ENCODE results near the gene KLC1.

- TF ChIP-seq POLR2AphosphoS5 (IDR thresholded peaks at IDR 0.05; ENCODE audit: borderline replicate concordance, low read depth, low read length): peak; percentile 37; the same call in 1 of the 2 replicates
- TF ChIP-seq EZH2 (IDR thresholded peaks at IDR 0.05): no peak
- TF ChIP-seq FOXP2 (optimal IDR thresholded peaks at IDR 0.05; ENCODE audit: control extremely low read depth, extremely low read length, insufficient read depth): no peak
Observed at GRCh38 chr14:103594265-103594664, 34.7 kb upstream of the KLC1 start.

Data from SK-N-MC (cell line).